Progenitor cell of endocrine pancreas (in vitro differentiated cells): ENCODE measurements around the gene CYB561D2. TPM values are rescaled to one million over a fixed set of nuclear protein-coding genes. Genes with fewer than 3 reads are reported as not detected.

ENCODE experiments used
- DNase-seq: peaks from one replicate; pipeline ENCODE4 v3.0.0; 2021; ENCODE audit warnings: low spot score; ENCODE audit not compliant: unreplicated experiment
- H3K27ac Mint-ChIP-seq: 2 replicates; pipeline ENCODE4 v1.8.0; 2021; ENCODE audit warnings: mild to moderate bottlenecking, moderate library complexity, mixed read lengths
- H3K27me3 Mint-ChIP-seq: 2 replicates; pipeline ENCODE4 v1.8.0; 2021; ENCODE audit warnings: mixed read lengths
- H3K36me3 Mint-ChIP-seq: 2 replicates; pipeline ENCODE4 v1.8.0; 2022; ENCODE audit warnings: mixed read lengths; ENCODE audit not compliant: insufficient read depth
- H3K4me1 Mint-ChIP-seq: 2 replicates; pipeline ENCODE4 v1.8.0; 2021; ENCODE audit warnings: low read depth, mixed read lengths
- H3K4me3 Mint-ChIP-seq: 2 replicates; pipeline ENCODE4 v1.8.0; 2021; ENCODE audit warnings: low read depth, mild to moderate bottlenecking, moderate library complexity, mixed read lengths
- H3K9me3 Mint-ChIP-seq: 2 replicates; pipeline ENCODE4 v1.8.0; 2021; ENCODE audit warnings: low read depth, mixed read lengths
- CTCF ChIP-seq: fragments of 200-600 bp; sonication (generic); IDR thresholded peaks from one replicate; pipeline ENCODE4 v1.5.0; 2021; ENCODE audit warnings: antibody characterized with exemption, mild to moderate bottlenecking; ENCODE audit not compliant: unreplicated experiment
- total RNA-seq: library from RNA; stranded (reverse); gene quantifications from 2 replicates; pipeline ENCODE4 v1.2.1, GENCODE V29; 2021

Gene CYB561D2
- total RNA-seq, 1 donor from 2014 or later = 19.2 TPM

- no peaks in the 10 kb centered on the region for H3K9me3 Mint-ChIP-seq
- no peaks in the 10 kb centered on the region for H3K27me3 Mint-ChIP-seq
- no peak for DNase-seq
- TF ChIP-seq CTCF = no peak
- H3K27ac Mint-ChIP-seq = peak overlapping the region; percentile 100
- peaks cover 15% of the 10 kb centered on the region for H3K36me3 Mint-ChIP-seq
- H3K4me1 Mint-ChIP-seq = peaks cover 30% of the 10 kb centered on the region
- peak overlapping the region; percentile 82 for H3K4me3 Mint-ChIP-seq
These were observed 28.6 kb upstream of the CYB561D2 start for GRCh38 chr3:50322115-50322385.

- no peak for DNase-seq
- Mint-ChIP-seq H3K9me3 (no peaks in the 10 kb centered on the region), H3K27ac (peak within 1 kb of the TSS; percentile 100), H3K4me3 (peak within 1 kb of the TSS; percentile 82), H3K4me1 (peaks cover 30% of the 10 kb centered on the region), H3K36me3 (peaks cover 15% of the 10 kb centered on the region), H3K27me3 (no peaks in the 10 kb centered on the region)
- no peak for TF ChIP-seq CTCF
These were observed 28.1 kb upstream of the CYB561D2 start, which contains the start of gene HYAL2 for GRCh38 chr3:50322386-50323091. HYAL2 (minus strand) TSS chr3:50322745; CDS start chr3:50320489, 2,256 bp downstream.

- Mint-ChIP-seq H3K27ac (no peak overlapping the region), H3K36me3 (peaks cover 15% of the 10 kb centered on the region), H3K4me3 (peak overlapping the region; percentile 82), H3K4me1 (peaks cover 30% of the 10 kb centered on the region), H3K27me3 (no peaks in the 10 kb centered on the region), H3K9me3 (no peaks in the 10 kb centered on the region)
- DNase-seq = no peak
- TF ChIP-seq CTCF = no peak
These were observed 27.5 kb upstream of the CYB561D2 start for GRCh38 chr3:50323092-50323600.

GRCh38 chr3:50323614-50324199, 27.0 kb upstream of the CYB561D2 start:
- Mint-ChIP-seq H3K4me1 (peaks cover 30% of the 10 kb centered on the region), H3K9me3 (no peaks in the 10 kb centered on the region), H3K27ac (peak overlapping the region; percentile 37), H3K4me3 (no peak overlapping the region), H3K27me3 (no peaks in the 10 kb centered on the region), H3K36me3 (peaks cover 12% of the 10 kb centered on the region)
- TF ChIP-seq CTCF = no peak
- DNase-seq = no peak

- peak overlapping the region; percentile 2 for H3K4me3 Mint-ChIP-seq
These were observed 26.1 kb upstream of the CYB561D2 start for GRCh38 chr3:50324351-50325112.

More at GRCh38 chr3:50324351-50325112, 26.1 kb upstream of the CYB561D2 start:
- peak overlapping the region; percentile 73 for H3K27ac Mint-ChIP-seq
- TF ChIP-seq CTCF = peak; percentile 74
- peaks cover 5% of the 10 kb centered on the region for H3K36me3 Mint-ChIP-seq
- peaks cover 24% of the 10 kb centered on the region for H3K4me1 Mint-ChIP-seq
- no peaks in the 10 kb centered on the region for H3K9me3 Mint-ChIP-seq
- DNase-seq = peak; percentile 65
- H3K27me3 Mint-ChIP-seq = no peaks in the 10 kb centered on the region
